HG03354 (cell line): ENCODE measurements around the gene KLF6.

Experiments used
- ATAC-seq: cut with Tn5 transposase; IDR thresholded peaks from one replicate; pipeline ENCODE4 v1.9.1; 2021; ENCODE audit warnings: mild to moderate bottlenecking; ENCODE audit not compliant: unreplicated experiment, poor library complexity, severe bottlenecking

The KLF6 gene

GRCh38 chr10:3791974-3792633, 7.1 kb upstream of the KLF6 start:
- no peak for ATAC-seq

GRCh38 chr10:3790858-3791257, 5.8 kb upstream of the KLF6 start:
- ATAC-seq = no peak

- no peak for ATAC-seq
Observed at GRCh38 chr10:3790272-3790671, 5.3 kb upstream of the KLF6 start.

- ATAC-seq = no peak
Observed at GRCh38 chr10:3789621-3790020, 4.6 kb upstream of the KLF6 start.

GRCh38 chr10:3787816-3788215, 2.8 kb upstream of the KLF6 start:
- no peak for ATAC-seq

- no peak for ATAC-seq
Observed at GRCh38 chr10:3787016-3787400, 2.0 kb upstream of the KLF6 start.

GRCh38 chr10:3786295-3787015, 1.4 kb upstream of the KLF6 start:
- no peak for ATAC-seq

- ATAC-seq = no peak
Observed at GRCh38 chr10:3785851-3786271, 852 bp upstream of the KLF6 start.

- peak; percentile 69 for ATAC-seq
Observed at GRCh38 chr10:3785251-3785850, 342 bp upstream of the KLF6 start.

GRCh38 chr10:3783682-3784432, 1.2 kb downstream of the KLF6 start:
- ATAC-seq = no peak

GRCh38 chr10:3783316-3783681, 1.7 kb downstream of the KLF6 start:
- peak; percentile 19 for ATAC-seq

GRCh38 chr10:3782451-3783315, 2.3 kb downstream of the KLF6 start:
- ATAC-seq = peak; percentile 17

- no peak for ATAC-seq
Observed at GRCh38 chr10:3782146-3782450, 2.9 kb downstream of the KLF6 start.

GRCh38 chr10:3781468-3782145, 3.4 kb downstream of the KLF6 start:
- no peak for ATAC-seq

GRCh38 chr10:3780771-3781467, 4.1 kb downstream of the KLF6 start:
- no peak for ATAC-seq

GRCh38 chr10:3780021-3780770, 4.8 kb downstream of the KLF6 start:
- no peak for ATAC-seq

GRCh38 chr10:3779158-3779741, 5.8 kb downstream of the KLF6 start:
- no peak for ATAC-seq

GRCh38 chr10:3778692-3779157, 6.3 kb downstream of the KLF6 start:
- no peak for ATAC-seq
